K562 (cell line): ENCODE results near the gene WDR20.

Experiments
- ATF4 ChIP-seq: fragments of 450-650 bp; formaldehyde crosslinking; IDR thresholded peaks from 2 replicates; pipeline ENCODE4 v1.4.0; 2022; ENCODE audit warnings: mild to moderate bottlenecking, moderate library complexity
- CTCF ChIP-seq, 3 experiments: IDR thresholded peaks in 2 of 3; conservative IDR thresholded peaks in 1 of 3; 2 replicates each; pipeline ENCODE4 v1.5.1; 2011 to 2012; ENCODE audit warnings: low read length in 3 of 3, mild to moderate bottlenecking in 3 of 3, control low read depth in 2 of 3, improper control_type of control experiment in 1 of 3, inconsistent platforms in 1 of 3, low read depth in 1 of 3, mixed read lengths in 1 of 3, moderate library complexity in 1 of 3; ENCODE audit not compliant: insufficient read depth in 2 of 3
- SIX5 ChIP-seq, 2 experiments: IDR thresholded peaks; 2 replicates each; pipeline ENCODE4 v1.6.1; 2011; ENCODE audit warnings: low read length in 2 of 2, borderline replicate concordance in 1 of 2, low read depth in 1 of 2, mild to moderate bottlenecking in 1 of 2, moderate library complexity in 1 of 2; ENCODE audit not compliant: insufficient read depth in 1 of 2
- ZFPM2 ChIP-seq: fragments of 250-450 bp; sonication (Bioruptor Pico); IDR thresholded peaks from 2 replicates; pipeline ENCODE4 v1.5.1; 2022; ENCODE audit warnings: mild to moderate bottlenecking
- ZNF121 ChIP-seq: sonication (generic); formaldehyde crosslinking; conservative IDR thresholded peaks from 2 replicates; pipeline ENCODE4 v1.8.0; 2022; ENCODE audit warnings: missing genetic modification reagents
- ZNF311 ChIP-seq: fragments of 250-450 bp; sonication (Bioruptor Pico); IDR thresholded peaks from 2 replicates; pipeline ENCODE4 v1.4.0; 2020; ENCODE audit warnings: mild to moderate bottlenecking, moderate library complexity

- no peak for TF ChIP-seq CTCF (IDR thresholded peaks at IDR 0.05 in 2 of 3, conservative IDR thresholded peaks at IDR 0.05 in 1 of 3; ENCODE audit: insufficient read depth in 2 of 3, low read depth in 1 of 3, low read length in 3 of 3)
- TF ChIP-seq SIX5 (IDR thresholded peaks at IDR 0.05; ENCODE audit: borderline replicate concordance in 1 of 2, insufficient read depth in 1 of 2, low read depth in 1 of 2, low read length in 2 of 2), result no peak
- no peak for TF ChIP-seq ZNF311 (CRISPR knock-in tag)
- TF ChIP-seq ZFPM2 (CRISPR knock-in tag), result no peak
- TF ChIP-seq ZNF121 (CRISPR knock-in tag), result no peak
- no peak for TF ChIP-seq ATF4 (CRISPR knock-in tag)
Measured at GRCh38 chr14:102111101-102111500, 28.6 kb upstream of the WDR20 start.
